Islet of Langerhans (tissue), 1 donor: Measurements from ENCODE around the gene STK33.
"Not testable (repeated sequence)": the region's sequence is repeated elsewhere in the genome, so short reads cannot be mapped to it uniquely, and the experiment has no call there.

Experiments
- FAIRE-seq: peaks from one replicate; lab custom pipeline; 2011; peaks lifted over from hg19 to GRCh38; lab: Jason Lieb, UNC

The STK33 gene

GRCh38 chr11:8541448-8541847 lies 52.6 kb downstream of the STK33 start:
- FAIRE-seq = no peak

- no peak for FAIRE-seq
Measured at GRCh38 chr11:8533332-8533731, 60.7 kb downstream of the STK33 start.

DNA sequence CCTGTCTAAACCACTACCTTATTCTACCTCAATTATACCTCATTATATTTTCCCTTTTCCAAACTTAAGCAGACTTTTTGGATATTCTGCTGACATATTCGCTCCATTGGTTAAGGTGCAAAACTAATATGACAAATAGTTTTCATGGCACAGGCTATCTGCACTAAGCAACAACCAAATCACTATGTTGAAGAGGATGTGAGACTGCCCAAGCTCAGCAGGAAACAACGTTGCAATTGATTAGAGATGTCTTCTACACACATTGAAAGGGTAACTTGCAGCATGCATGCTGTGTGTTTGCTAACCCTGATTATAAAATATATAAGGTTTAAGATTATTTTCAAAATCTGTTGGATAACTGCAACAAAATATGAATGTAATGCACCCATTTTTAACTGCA lies 61.6 kb downstream of the STK33 start:
- FAIRE-seq = no peak

DNA sequence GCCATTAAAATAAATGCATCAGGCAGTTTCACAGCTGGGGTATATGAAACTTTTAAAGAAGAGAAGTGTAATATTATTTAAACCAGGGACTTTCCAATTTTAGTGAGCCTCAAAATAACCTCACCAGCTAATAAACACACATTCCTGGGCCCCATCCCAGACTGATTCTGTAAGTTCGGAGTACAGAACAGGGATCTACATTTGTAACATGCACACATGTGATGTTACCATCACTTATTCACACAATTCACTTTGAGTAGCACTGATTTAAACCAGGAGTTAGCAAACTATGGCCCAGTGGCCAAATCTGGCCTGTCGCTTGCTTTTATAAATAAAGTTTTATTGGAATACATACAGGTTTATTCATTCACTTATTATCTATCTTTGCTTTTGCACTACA lies 62.0 kb downstream of the STK33 start:
- FAIRE-seq = no peak

GRCh38 chr11:8531312-8531711 lies 62.7 kb downstream of the STK33 start:
- no peak for FAIRE-seq

GRCh38 chr11:8527939-8528338 lies 66.1 kb downstream of the STK33 start:
- no peak for FAIRE-seq

DNA sequence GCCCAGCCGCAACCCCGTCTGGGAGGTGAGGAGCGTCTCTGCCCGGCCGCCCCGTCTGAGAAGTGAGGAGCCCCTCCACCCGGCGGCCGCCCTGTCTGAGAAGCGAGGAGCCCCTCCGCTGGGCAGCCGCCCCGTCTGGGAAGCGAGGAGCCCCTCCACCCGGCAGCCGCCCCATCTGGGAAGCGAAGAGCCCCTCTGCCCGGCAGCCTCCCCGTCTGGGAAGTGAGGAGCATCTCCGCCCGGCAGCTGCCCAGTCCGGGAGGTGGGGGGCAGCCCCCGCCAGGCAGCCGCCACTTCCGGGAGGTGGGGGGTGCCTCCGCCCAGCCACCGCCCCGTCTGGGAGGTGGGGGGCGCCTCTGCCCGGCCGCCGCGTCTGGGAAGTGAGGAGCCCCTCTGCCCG lies 70.6 kb downstream of the STK33 start:
- FAIRE-seq = no peak

DNA sequence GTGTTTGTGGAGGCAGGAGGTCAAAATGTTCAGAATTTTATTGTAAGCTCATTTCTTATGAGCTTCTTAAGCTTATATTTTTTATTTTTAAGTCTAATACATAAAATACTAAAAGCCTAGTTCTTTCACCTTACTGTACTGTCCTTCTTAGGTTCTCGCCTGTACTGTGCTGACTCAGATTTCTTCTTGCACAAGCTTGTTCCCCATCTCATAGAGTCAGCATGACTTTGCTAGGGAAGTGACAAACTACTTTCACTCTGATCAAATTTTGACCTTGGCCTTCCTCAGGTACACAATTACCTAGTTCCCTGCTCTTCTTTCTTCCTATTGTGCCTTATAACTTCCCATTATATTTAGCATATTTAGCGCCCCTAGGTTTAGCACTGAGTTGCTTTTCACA lies 81.5 kb downstream of the STK33 start:
- FAIRE-seq = no peak

DNA sequence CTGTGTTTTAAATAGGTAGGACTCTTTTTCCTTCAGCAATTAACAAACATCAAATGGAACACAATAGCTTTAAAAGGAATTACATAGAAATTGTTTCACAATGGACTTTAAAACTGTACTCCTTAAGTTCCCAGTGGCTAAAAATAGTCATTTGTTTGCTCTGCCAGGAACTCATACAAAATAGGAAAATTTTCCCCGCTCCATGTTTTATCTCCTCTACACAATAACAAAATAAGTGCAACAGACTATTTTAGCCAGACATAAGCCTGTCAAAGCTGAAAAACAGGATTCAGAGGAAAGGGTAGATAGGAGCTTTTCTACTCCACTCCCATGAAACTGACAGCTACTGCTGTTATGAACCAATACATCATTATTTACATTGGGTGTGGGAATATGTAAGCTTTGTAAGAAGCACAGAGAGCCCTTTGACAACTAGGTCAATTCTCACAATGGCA lies 90.1 kb downstream of the STK33 start:
- FAIRE-seq = no peak

GRCh38 chr11:8501836-8502235 lies 92.2 kb downstream of the STK33 start:
- FAIRE-seq = no peak

DNA sequence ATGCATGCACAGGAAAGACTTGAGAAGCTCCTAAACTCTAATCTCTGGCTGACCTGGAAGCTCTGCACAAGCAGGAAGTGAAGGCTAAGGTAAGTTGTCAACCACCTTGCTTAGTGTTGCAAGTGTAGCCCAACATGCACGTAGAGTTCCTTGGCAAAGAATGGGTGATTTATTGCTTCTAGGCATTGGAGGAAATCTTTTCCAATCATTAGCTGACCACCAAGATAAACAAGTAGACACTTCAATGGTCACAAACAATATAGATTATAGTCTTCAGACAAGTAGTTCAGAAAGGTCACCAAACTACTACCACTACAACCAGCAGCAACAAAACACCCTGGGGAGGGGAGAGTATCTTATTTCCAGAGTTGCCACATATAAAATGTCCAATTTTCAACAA lies 105.6 kb downstream of the STK33 start:
- FAIRE-seq = no peak

- FAIRE-seq = no peak
Measured at GRCh38 chr11:8487261-8487660, 106.8 kb downstream of the STK33 start.

GRCh38 chr11:8484251-8484650 lies 109.8 kb downstream of the STK33 start:
- FAIRE-seq = no peak

GRCh38 chr11:8480858-8481257 lies 113.2 kb downstream of the STK33 start:
- no peak for FAIRE-seq

- peak; percentile 38 for FAIRE-seq
Measured at GRCh38 chr11:8477680-8478079, 116.3 kb downstream of the STK33 start.

DNA sequence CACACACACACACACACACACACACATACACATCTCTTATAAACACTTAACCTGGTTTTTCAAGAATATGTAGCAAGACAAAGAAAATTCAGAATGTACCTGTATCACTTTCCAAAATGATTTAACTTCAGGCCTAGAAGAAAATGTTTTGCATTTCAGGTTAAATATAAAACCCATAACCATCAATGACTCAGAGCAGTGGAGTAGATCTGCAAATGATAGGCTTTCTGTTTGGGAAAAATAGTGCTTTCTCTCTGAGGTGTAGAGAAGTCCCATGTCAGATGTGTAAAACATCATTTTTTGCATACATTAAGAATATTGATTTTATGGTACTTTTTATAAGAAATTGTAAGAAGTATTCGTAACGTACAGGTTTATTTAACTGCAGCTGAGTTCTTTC lies 116.9 kb downstream of the STK33 start:
- peak; percentile 60 for FAIRE-seq

GRCh38 chr11:8467806-8468205 lies 126.2 kb downstream of the STK33 start:
- FAIRE-seq = not testable (repeated sequence)

DNA sequence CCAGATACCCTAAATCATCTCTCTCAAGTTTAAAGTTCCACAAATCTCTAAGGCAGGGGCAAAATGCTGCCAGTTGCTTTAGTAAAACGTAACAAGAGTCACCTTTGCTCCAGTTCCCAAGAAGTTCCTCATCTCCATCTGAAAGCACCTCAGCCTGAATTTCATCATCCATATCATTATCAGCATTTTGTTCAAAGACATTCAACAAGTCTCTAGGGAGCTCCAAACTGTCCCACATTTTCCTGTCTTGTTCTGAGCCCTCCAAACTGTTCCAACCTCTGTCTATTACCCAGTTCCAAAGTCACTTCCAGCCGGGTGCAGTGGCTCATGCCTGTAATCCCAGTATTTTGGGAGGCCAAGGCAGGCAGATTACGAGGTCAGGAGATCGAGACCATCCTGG lies 126.7 kb downstream of the STK33 start:
- FAIRE-seq = not testable (repeated sequence)

DNA sequence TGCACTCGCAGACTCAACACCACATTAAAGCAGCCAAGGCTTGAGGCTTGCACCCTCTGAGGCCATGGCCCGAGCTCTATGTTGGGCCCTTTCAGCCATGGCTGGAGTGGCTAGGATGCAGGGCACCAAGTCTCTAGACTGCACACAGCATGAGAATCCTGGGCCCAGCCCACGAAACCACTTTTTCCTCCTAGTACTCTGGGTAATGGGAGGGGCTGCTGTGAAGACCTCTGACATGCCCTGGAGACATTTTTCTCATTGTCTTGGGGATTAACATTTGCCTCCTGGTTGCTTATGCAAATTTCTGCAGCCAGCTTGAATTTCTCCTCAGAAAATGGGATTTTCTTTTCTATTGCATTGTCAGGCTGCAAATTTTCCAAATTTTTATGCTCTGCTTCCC lies 127.1 kb downstream of the STK33 start:
- FAIRE-seq = not testable (repeated sequence)

GRCh38 chr11:8459711-8460399 lies 134.2 kb downstream of the STK33 start:
- peak; percentile 38 for FAIRE-seq

- no peak for FAIRE-seq
Measured at GRCh38 chr11:8442301-8442700, 151.7 kb downstream of the STK33 start.

DNA sequence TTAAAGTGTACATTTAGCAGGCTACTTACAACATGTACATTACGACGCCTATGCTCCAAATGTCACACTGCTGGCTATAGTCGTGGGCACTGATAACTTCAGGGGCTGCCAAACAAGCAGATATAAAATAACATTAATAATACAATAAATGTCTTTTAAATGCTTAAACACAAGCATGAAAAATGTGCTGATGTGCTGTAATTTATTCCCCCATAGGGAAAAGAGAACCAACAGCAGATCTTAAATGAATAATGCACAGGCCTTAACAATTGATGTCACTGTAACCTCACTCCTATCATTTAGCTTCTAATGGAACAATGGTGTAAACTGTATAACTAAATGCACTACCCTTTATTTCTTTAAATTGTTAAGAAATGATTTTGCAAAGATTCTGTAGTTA lies 153.4 kb downstream of the STK33 start:
- FAIRE-seq = no peak

- FAIRE-seq = no peak
Measured at GRCh38 chr11:8429483-8429882, 164.5 kb downstream of the STK33 start.

DNA sequence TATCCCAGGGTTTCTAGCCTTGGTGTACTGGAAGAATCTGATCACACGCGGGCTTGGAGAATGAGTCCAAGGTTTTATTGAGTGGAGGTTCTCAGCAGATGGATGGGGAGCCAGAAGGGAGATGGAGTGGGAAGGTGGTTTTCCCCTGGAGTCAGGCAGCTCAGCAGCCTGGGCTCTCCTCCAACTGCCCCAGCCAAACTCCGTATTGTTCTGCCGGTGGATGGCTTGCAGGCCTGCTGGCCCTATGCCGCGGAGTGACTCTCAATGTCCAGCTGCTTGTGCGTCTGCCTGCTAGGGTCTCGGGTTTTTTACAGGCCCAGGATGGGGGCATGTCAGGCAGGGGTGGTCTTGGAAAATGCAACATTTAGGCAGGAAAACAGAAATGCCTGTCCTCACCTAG lies 168.0 kb downstream of the STK33 start:
- FAIRE-seq = no peak

- no peak for FAIRE-seq
Measured at GRCh38 chr11:8415195-8415594, 178.8 kb downstream of the STK33 start.
